SIG-M5 (cell line): ENCODE measurements around the gene MAP3K3.

Experiments used
- DNase-seq: peaks from one replicate; lab custom pipeline; 2025; lab: John Stamatoyannopoulos, UW

The MAP3K3 gene

GRCh38 chr17:63694229-63694949, 72.2 kb downstream of the MAP3K3 start:
- DNase-seq, result no peak

GRCh38 chr17:63694950-63695773, 72.9 kb downstream of the MAP3K3 start:
- DNase-seq, result no peak

GRCh38 chr17:63695889-63696288, 73.7 kb downstream of the MAP3K3 start:
- no peak for DNase-seq

- no peak for DNase-seq
Observed at GRCh38 chr17:63696381-63696961, 74.3 kb downstream of the MAP3K3 start.

- peak; percentile 31 for DNase-seq
Observed at GRCh38 chr17:63697341-63698286, 75.4 kb downstream of the MAP3K3 start.

GRCh38 chr17:63698381-63698885, 76.2 kb downstream of the MAP3K3 start:
- DNase-seq, result no peak

- peak; percentile 53 for DNase-seq
Observed at GRCh38 chr17:63698886-63699637, 76.8 kb downstream of the MAP3K3 start.

GRCh38 chr17:63699638-63700527, 77.7 kb downstream of the MAP3K3 start, which contains the start of gene LIMD2:
Gene LIMD2, minus strand, starts transcription at chr17:63700125. Its CDS starts 827 bp downstream, at chr17:63699298.
- no peak for DNase-seq

GRCh38 chr17:63700528-63701455, 78.6 kb downstream of the MAP3K3 start:
- DNase-seq, result no peak

- DNase-seq, result no peak
Observed at GRCh38 chr17:63701456-63701820, 79.2 kb downstream of the MAP3K3 start.

GRCh38 chr17:63701868-63702720, 79.9 kb downstream of the MAP3K3 start:
- no peak for DNase-seq

GRCh38 chr17:63702721-63703015, 80.5 kb downstream of the MAP3K3 start:
- DNase-seq, result no peak

GRCh38 chr17:63703029-63703428, 80.8 kb downstream of the MAP3K3 start:
- DNase-seq, result no peak

GRCh38 chr17:63703556-63704258, 81.5 kb downstream of the MAP3K3 start:
- no peak for DNase-seq

GRCh38 chr17:63704259-63704576, 82.0 kb downstream of the MAP3K3 start:
- no peak for DNase-seq

- no peak for DNase-seq
Observed at GRCh38 chr17:63704836-63705235, 82.6 kb downstream of the MAP3K3 start.

- DNase-seq, result no peak
Observed at GRCh38 chr17:63705657-63706056, 83.4 kb downstream of the MAP3K3 start.
